NCI-H82 treated with DMSO at 0.1 percent for 48 hours (cell line): ENCODE data around the gene ORC2.
"Not testable (repeated sequence)": the region's sequence is repeated elsewhere in the genome, so short reads cannot be mapped to it uniquely, and the experiment has no call there.

ENCODE experiments used
- DNase-seq: peaks from one replicate; lab custom pipeline; 2025; ENCODE audit not compliant: unreplicated experiment; lab: John Stamatoyannopoulos, UW

ORC2 gene

DNA sequence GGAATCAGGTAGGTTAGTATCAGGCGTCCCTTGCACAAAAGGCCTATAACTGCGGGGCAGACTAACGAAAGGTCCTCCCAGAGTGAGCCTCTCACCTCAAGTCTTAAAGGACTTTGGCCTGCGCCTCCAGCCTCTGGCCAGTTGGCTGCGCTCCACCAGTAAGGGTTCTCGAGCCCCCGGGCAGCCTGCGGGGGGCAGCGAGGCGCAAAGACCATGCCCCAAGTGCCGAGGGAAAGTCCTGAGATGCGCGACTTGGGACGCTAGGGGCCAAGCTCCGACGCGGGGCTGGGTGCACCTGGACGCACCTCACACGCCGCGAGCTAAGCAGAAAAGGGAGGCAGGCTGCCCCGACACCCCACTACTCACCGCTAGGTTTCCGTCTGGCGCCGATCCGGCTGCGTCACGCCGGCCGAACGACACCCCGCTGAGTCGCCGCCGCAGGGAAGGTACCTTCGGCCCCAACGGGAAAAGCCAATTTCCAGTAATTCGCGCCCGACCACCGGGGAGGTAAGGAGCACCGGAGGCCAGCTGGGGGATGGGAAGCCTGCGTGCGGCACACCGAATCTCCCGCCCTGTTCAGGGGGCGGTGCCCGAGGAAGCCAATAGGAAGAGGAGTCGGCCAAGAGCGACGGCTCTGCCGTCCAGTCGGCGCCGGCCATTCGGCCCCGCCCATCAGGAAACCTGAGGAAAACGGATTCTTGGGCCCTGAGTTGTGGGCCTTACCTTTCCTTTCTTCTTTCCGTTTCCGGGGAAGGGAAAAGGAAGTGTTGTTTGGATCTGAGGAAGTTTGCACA lies at the start of gene ORC2:
TSS of gene ORC2 (minus strand) at position 537 of the 794 bp plus-strand sequence. CDS start 5,537 bp downstream, outside the sequence.
- peak; percentile 83 for DNase-seq

DNA sequence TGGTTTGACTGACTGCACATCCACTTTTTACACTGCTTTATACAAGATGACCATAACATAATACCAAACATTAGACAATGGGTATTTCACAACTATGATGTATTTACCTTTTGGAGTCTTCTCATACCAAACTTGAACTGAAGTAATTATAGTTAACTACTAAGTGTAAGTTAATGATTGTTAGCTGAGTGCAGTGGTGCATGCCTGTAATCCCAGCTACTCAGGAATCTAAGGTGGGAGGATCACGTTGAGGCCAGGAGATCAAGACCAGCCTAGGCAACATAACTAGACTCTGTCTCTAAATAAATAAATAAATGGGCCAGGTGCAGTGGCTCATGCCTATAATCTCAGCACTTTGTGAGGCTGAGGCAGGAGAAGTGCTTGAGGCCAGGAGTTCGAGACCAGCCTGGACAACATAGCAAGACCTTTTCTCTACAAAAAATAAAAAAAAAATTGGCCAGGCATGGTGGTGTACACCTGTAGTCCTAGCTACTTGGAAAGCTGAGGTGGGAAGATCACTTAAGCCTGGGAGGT lies 44.9 kb upstream of the ORC2 start:
- DNase-seq: no peak

DNA sequence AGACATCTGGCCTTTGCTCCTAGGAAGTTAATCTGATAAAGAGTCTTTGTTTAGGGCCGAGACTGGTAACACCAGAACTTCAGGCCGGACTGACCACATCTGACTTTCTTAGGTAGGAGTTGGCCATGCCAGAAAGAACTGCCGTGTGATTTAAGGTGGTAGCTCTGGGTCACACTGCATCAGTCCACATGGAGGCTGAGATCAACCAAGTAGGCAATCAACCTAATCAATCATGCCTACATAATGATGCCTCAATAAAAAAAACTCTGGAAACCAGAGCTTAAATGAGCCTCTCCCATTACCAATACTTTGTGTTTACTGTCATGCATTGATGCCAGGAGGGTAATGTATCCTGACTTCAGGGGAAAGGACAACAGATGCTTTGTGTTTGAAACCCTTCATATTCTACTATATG lies 44.1 kb upstream of the ORC2 start:
- no peak for DNase-seq

DNA sequence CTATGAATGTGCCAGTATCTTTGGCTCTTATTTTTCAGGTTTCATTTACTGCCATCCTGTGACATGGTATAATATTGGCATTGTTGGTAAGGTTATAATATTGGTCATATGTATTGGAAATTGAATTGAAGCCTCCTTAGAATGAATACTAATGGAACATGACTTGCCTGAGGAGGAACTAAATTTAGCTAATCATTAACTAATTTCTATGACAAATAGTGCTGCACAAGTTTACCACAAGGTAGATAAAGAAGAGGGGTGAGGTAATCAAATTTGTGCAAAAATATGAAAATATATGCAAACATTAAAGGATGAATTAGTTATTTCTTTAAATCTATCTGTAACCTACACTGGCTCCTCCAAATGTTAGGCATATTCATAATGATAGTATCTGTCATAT lies 43.2 kb upstream of the ORC2 start:
- no peak for DNase-seq

DNA sequence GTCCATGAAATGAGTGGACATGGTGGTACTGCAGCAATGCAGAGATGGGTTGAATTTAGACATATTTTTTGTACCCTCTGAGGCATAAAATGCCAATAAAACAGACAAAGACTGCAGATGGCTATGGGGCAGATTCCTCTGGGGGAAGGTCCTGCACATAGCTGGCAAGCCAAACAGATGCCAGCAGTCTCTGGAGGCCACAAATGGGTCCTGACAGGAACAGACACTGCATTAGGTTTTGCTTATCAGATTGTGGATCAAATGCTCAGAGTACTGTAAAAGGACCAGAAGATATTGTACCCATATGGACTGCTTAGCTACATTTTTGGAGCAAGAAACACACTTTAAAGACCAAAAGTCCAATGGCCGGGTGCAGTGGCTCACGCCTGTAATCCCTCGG lies 40.9 kb upstream of the ORC2 start:
- no peak for DNase-seq

DNA sequence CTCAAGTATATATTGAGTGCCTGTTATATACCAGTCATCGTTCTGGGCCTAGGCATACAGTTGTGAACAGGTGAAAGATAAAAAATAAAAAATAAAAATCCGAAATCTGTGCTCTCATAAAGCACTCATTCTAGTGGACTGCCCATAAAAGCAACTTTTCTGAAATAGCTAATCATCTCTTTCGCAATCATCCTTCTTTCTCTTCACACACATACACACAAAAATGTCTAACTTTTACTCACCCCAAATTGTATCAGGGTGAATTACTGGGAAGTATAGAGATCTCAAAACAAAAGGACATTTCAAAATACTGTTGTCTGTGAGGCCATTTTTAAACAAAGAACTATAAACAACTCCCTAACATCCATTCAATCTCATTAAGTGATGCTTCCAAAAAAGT lies 29.6 kb upstream of the ORC2 start:
- DNase-seq: no peak

DNA sequence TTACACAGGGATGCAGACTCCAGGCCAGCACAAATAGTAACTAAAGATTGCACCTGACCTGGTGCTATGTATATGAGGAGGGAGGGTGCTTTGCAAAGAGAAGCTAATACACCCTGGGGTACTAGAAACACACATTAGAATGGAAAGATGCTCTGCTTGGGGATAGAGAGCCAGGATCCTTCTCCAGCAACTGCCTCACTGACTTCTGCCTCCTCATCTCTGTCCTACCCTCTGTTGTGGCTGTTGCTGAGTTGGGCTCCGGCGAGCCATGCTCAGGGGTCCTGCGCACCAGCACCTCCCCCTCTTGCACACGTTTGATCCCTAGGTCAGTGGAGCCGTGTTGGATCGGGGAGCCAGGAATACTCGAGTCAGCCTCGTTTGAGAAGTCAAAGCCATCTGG lies 23.7 kb upstream of the ORC2 start:
- no peak for DNase-seq

DNA sequence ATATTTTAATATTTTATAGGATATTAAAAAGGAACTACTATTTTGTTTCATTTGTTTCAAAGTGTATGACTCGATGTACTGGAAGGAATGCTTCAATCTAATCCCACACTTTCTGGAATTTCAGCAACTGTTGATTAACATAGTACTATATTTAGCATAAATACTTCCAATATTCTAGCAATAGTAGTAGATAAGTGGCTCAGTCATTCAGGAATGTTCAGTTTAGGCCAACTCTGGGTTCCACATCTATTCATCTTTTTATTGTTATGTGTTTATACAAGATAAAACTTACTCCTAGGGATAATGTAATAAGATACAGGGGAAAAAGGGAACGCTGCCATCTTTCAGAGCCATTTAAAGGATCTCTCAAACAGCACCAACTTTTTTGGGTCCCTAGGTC lies 22.3 kb upstream of the ORC2 start:
- DNase-seq: no peak

DNA sequence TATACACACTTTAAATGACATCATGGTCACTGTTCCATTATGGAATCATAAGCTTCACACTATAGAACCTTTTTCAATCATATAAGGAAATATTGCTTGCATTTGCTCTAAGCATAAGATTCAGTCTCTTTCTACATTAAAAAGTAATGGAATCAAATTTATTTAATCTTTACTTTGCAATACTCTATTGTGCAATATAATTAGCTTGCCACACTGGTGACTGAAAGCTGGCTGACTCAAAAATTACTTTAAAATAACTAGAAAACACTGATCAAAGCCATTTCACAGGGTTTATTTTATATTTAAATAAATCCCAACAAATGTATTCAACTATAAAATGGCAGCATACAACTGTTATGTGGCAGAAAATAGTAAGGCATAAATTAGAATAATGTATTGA lies 13.2 kb upstream of the ORC2 start:
- DNase-seq: no peak

DNA sequence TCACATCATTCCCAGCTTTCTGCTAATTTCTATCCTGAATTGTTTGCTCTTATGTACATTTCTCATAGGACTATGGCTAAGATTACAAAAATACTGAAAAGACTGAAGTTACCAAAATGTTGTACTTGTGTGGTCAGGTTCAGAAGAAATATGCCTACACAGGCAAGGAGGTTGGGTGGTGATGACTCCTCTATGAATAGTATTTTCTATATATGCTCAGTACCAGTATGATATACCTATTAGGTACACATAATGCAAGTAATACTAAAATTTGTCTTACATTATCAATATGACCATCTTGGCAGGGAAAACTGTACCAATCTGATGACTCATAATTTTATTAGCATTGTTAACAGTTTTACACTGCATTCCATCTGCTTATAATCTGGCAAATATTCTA lies 12.2 kb upstream of the ORC2 start:
- DNase-seq: no peak

DNA sequence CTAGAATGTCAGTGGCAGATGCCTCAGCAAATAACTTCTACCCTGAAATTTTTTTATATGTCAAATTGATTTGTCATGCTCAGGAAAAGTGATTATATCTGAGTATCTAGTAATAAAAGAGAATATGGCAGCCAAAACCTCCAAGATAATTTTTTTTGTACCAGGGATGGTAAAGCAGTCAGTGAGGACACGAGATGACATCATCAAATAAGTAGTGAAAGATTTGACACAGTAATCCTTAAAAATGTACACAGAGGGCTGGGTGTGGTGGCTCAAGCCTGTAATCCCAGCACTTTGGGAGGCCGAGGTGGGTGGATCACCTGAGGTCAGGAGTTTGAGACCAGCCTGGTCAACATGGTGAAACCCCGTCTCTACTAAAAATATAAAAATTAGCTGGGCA lies 6.6 kb upstream of the ORC2 start:
- not testable (repeated sequence) for DNase-seq

DNA sequence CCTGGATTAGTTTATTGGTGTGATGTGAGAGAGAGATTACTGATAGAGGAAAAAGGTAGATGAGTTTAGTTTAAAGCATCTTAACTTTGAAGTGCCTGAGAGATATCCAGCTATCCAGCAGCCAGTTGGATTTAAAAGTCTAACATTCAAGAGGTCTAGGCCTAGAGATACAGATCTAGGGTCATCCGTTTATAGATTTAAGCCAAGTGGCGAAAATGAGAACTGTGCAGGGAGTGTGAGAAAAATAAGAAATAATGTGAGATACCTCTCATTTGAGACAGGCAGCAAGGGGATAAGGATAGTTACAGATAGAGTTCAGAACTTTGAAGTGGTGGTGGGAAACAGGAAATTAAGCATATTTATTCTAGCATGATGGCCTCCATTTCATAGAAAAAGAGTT lies 5.3 kb upstream of the ORC2 start:
- DNase-seq: no peak

DNA sequence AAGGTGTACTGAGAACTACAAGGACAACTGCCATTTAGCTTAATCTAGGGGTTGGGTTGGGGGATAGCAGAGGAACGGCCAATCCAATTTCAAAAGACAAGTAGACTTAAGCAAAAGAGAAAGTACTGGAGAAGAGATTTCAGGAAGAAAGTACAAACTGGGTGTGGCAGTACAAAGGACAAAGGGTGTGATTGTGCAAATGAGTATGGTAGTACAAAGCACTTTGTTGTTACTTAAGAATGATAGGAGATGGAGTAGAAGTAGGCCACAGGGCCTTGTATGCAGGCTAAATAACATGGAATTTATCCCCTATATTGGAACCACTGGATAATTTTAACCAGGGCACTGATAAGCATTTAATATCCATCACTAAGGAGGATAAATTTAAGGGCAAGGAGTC lies 4.7 kb upstream of the ORC2 start:
- DNase-seq: no peak

DNA sequence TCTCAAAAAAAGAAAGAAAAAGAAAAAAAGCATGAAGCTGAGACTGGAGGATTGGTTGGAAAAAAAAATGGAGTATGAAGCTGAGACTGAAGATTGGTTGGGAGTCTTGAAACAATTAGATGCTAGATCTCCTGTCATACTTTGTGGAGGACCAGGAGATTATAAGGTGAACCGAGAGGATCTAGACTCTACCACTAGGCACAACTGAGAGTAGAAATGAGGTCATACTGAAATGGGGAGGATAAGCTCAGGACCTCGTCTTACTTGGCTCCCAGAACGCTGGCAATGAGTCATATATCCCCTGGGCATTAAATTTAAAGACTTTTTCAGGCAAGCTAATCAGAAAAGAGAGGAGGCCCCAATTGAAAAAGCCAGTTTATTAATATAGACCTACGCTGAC lies 3.3 kb upstream of the ORC2 start:
- DNase-seq: no peak

DNA sequence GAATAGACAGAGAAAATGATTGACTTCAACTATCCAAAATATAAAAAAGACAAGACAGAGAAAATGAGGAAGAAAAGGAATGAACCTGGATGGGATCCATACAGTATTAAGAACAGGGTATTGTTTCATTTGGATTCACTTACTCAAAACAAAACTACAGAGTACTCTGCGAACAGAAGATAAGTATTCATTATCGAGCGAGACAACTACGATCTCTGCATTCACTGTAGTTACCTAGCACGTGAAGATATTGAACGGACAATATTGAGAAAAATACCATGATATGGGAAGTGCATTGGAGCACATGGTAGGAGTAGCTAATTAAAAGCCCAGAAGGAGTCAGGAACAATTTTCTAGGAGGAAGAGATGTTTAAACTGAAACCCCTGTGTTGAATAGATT lies 1.0 kb upstream of the ORC2 start:
- DNase-seq: no peak

DNA sequence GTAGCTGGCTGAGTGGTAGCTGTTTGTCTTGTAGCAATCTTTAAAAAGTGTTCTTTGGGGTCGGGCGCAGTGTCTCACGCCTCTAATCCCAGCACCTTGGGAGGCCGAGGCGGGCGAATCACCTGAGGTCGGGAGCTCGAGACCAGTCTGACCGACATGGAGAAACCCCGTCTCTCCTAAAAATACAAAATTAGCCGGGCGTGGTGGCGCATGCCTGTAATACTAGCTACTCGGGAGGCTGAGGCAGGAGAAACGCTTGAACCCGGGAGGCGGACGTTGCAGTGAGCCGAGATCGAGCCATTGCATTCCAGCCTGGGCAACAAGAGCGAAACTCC lies 425 bp upstream of the ORC2 start:
- DNase-seq: not testable (repeated sequence)

DNA sequence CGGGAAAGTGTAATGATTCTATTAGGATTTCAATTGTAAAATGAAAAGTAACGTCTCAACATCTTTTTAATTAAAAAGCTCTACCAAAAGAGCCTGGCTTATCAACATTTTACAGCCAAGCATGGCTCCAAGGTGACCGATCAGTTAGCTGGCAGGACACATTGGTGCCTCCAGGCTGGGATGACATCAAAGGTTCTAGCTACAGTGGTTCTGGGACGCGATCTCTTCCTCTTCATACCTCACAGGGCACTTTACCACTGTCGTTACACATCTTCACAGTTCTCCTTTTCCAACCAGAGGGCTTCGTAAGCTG lies 693 bp downstream of the ORC2 start:
- DNase-seq: no peak

DNA sequence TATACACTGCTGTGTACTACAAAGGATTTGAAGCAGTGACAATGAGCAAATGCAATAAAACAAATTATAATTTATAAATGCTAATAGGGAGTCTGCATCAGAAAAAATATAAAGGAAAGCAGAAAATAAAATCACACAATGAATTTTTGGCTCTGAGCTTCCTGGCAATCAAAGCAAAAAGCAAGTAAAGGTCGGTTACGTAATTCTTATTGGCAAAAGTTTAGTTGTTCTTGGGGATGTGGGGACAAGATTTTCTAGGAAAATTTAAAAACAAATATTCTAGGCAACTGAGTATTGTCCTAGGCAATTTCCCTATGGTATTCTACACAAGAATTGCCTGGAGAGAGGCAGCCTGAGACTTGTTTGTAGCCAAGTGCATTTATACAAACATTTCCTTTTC lies 1.8 kb downstream of the ORC2 start:
- DNase-seq: no peak

DNA sequence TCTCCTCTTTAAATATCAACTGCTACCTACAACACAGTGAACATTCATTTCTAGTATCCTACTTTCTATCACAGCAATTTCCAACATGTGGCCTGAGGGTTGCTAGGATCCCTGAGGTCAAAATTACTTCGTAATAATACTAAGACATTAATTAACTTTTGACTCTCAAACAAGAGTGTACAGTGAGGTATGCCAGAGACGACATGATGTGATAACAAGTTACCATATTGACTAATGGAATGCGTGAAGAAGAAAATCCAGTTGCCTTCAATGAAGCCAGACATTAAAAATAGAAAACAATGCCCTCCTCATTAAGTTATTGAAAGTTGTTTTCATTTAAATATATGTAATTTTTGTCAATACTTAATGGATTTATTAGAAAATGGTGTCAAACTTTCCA lies 13.1 kb downstream of the ORC2 start:
- no peak for DNase-seq

DNA sequence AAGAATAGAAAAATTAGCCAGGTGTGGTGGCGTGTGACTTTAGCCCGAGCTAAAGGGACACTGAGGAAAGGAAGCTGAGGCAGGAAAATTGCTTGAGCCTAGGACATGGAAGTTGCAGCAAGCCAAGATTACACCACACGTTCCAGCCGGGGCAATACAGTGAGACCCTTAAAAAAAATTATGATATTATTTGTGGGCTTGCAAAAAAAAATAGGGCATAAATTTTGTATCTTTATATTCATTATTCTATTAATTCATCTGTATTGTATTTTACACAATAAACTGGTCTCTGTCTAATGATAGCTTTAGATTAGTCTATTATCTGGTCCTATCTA lies 18.1 kb downstream of the ORC2 start:
- no peak for DNase-seq

DNA sequence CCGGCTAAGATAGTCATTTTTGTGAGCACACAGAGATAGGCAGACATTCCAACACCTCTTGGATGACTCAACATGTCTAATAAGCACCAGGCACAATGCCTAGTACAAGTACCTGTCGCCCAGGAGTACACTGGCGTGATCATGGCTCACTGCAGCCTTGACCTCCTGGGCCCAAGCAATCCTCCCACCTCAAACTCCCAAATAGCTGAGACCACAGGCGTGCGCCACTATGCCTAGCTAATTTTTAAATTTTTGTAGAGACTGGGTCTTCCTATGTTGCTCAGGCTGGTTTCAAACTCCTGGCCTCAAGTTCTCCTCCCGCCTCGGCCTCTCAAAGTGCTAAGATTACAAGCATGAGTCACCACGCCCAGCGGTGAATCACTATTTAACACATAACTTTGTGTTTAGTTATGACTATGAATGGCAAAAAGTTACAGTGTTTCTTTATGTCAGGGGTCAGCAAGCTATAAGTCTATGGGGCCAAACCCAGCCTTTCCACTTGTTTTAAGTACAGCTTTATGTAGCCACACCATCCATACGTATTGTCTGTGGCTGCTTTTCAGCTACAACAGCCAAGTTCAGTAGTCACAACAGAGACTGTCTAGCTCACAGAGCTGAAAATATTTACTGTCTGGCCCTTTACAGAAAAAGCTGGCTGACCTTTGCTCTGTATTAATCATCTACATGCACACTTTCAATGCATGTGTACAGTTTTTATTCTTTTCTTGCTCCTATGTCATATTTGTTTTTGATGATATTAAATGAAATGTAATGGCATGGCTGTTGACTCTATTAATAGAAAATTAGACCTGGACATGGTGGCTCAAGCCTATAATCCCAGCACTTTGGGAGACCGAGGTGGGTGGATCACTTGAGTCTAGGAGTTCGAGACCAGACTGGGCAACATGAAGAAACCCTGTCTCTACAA lies 18.7 kb downstream of the ORC2 start:
- no peak for DNase-seq

DNA sequence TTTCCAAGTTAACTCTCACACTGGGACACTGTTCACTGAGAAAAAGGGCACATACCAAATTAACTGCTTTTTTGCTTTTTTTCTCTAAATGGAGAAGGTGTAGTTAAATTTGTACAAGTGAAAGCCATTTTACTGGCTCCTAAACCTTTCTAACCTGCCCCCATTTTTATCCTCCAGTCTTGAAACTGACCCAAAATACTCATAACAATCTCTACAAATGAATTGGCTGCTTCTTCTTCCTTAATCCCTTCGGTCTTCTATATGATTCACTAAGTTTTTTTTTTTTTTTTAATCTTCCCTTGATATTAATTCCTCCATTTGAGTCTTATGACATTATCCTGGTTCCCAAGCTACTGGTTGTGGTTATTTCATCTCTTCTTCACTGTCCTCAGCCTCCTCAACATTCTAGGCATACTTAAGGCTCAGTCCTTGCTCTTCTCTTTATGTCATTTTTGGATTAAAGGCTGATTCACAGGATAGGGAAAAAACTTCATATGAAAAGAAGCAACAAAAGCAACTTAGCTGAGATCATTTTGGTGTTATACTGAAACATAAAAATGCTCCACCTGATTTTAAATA lies 19.8 kb downstream of the ORC2 start:
- DNase-seq: no peak
